ENCODE data around the gene NSRP1.

GRCh38 chr17:30086896-30087295, 29.7 kb upstream of the NSRP1 start:
- no peak for TF ChIP-seq POLR2A (IDR thresholded peaks at IDR 0.05)
- TF ChIP-seq POLR2AphosphoS5 (IDR thresholded peaks at IDR 0.05), result no peak
- no peak for TF ChIP-seq CTCF (IDR thresholded peaks at IDR 0.05)
- no peak for TF ChIP-seq EP300 (IDR thresholded peaks at IDR 0.05)
